Anterior cingulate cortex (tissue), 58 donors: ENCODE data around the gene SETBP1.

ENCODE experiments used
- DNase-seq, 58 donors: peaks; one replicate each; lab custom pipeline; 2025; lab: John Stamatoyannopoulos, UW

SETBP1 gene

DNA sequence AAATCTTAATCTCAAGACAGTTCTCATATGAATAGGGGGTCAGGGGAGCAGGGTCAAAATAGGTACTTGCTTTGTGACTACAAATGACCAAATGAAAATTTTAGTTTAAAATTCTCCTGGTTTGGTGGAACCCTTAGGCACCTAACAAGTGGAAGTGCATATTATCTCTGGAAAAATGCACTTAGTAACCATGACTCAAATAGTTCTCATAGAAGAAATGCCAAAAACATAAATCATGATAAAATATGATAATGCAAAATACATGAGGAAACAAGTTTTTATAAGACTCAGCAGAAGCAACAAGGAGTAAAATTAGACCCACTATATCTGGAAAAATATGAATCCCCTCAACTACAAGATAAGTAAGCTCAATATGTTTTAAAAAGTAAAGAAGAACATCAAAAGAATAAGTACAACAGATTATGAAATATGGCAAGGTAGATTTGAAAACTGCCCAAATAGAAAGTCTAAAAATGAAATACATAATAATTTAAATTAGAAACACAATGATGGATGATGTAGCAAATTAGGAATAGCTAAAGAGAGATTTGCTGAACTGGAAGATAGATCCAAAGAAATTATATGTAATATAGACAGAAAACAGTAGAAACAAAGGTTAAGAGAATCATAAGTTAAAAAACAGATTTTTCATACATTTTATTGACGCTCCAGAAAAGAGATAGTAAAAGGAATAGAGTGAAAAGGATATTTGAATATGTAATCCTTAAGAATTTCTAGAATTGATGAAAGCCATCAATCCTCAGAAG, 308.3 kb downstream of the SETBP1 start:
- DNase-seq, result no peak

- DNase-seq, result no peak
Measured at GRCh38 chr18:44996261-44996660, 315.6 kb downstream of the SETBP1 start.

- DNase-seq, result no peak
Measured at GRCh38 chr18:44997174-44997573, 316.5 kb downstream of the SETBP1 start.

- DNase-seq, result no peak
Measured at GRCh38 chr18:44998360-44998759, 317.7 kb downstream of the SETBP1 start.

GRCh38 chr18:45004546-45005080, 323.9 kb downstream of the SETBP1 start:
- no peak for DNase-seq

DNA sequence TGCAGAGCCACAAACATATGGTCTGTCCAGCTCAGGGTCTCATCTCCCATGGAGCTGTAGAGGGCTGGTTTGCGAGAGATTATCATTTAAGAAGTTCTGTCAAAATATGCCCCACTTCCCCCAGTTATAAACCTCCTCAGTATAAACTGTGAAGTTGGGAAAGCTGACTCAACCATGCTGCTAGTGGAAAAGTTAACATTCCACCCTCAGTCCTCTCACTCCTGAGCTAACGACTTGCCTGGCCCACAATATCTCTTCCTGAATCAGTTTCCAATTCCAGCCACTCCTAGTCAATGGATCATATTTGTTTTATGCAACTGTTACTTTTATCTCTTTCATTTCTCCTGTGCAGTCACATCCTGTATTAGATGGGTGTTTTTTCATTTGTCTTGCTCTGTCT, 326.2 kb downstream of the SETBP1 start:
- no peak for DNase-seq

- no peak for DNase-seq
Measured at GRCh38 chr18:45007531-45007930, 326.8 kb downstream of the SETBP1 start.

- DNase-seq, result peak in 2 of 58 donors; percentile 11 to 22
Measured at GRCh38 chr18:45008694-45009413, 328.2 kb downstream of the SETBP1 start.

- no peak for DNase-seq
Measured at GRCh38 chr18:45009756-45010155, 329.1 kb downstream of the SETBP1 start.

GRCh38 chr18:45012286-45012685, 331.6 kb downstream of the SETBP1 start:
- DNase-seq, result no peak

- peak in 14 of 58 donors; percentile 5 to 57 (median 24) for DNase-seq
Measured at GRCh38 chr18:45014047-45014501, 333.4 kb downstream of the SETBP1 start.

DNA sequence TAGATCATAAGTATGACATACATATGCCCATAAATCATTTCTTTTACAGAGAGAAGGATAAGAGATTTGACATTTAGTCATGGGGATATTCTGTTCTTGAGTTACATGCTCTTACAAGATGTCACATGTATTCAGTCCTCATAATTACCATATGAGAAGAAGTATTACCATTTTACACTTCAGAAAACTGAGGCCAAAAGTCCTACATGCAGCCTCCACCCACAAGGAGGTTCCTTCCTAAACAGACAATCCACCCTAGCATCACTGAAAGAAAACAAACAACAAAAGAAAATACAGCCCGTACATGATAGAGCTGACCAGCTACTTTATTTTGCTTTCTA, 335.1 kb downstream of the SETBP1 start:
- no peak for DNase-seq

GRCh38 chr18:45019469-45019868, 338.8 kb downstream of the SETBP1 start:
- DNase-seq, result no peak

GRCh38 chr18:45023519-45023918, 342.8 kb downstream of the SETBP1 start:
- DNase-seq, result no peak

DNA sequence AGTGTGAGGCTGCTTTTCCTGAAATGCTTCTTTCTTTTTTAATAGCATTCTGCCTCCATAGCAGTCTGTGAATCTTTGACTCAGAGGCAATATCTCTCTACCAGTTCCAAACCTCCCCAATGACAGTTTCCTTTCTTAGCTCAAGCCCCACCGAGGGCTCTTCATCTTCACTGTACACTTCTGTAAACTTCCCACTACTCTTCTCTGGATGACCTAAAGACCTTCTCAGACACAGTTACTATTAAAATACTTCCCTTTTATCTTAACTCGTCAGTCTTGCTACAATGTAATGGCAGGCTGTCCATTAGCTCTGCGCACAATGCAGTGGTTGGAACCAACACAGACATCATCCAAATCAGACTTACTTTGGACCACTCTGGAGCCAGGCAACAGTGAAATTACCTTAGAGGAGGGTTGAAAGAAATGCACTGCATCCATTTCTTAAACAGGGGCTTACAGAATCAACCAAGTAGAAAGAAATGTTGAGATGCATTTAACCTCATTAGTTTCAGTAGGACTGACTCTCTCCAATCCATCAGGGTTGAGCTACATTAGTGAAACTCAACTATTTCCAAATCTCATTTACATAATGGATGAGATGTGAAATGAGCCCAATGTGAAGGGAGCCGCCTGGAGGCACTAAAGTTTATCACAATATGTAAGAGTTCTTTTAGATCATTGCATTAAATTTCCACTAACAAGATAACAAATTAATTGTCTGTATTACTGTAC, 343.8 kb downstream of the SETBP1 start:
- no peak for DNase-seq

DNA sequence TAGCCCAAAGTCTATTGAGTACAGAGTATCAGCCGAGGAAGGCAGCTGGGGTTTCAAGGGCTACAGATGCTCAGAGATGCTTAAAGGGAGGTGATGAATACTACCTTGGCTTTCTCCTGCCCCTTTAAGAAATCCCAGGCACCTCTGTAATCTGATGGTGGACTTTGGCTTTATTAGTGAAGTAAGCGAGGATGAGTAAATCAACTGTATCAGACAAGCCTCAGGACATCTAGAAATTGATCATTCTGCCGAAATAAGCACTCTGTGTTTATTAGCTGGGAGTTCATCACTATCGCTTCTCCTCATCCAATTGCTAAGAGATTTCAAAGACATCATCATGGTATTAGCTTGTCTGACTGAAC, 344.4 kb downstream of the SETBP1 start:
- no peak for DNase-seq

DNA sequence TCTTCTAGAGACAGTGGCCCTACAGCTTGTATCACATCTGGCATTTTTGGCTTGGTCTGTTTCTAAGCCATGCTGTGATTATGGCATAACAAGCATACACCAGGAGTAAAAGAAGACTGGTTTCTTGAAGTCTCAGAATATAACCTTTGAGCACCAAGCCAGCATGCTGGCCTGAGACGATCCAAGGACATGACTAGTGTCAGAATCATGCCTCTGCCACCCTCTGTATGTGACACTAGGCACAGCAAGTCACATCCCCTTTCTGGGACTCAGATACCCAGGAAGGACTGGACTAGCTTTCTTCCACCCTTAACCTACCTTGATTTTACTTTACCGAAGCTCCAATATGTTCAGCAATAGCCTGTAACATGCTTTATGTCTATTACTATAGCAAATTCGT, 345.5 kb downstream of the SETBP1 start:
- DNase-seq, result no peak

- no peak for DNase-seq
Measured at GRCh38 chr18:45034179-45034578, 353.5 kb downstream of the SETBP1 start.

DNA sequence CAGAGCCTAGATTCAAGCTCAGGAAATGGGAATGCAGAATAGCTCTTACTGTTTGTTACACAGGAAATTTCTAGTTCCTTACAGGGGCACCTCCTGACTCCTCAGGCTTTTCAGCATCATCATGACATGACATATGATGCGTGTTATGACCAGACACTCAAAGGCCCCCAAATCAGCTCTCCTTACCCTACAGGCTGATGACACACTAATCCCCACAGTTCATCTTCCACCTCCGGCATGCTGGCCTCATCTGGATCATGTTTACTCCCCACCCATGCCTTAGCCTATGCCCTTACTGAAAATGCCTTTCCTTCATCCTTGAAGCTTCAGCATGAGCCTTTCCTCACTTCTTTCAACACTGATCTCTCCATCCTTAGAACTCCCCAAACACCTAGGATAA, 356.9 kb downstream of the SETBP1 start:
- DNase-seq, result no peak

- no peak for DNase-seq
Measured at GRCh38 chr18:45039376-45039775, 358.7 kb downstream of the SETBP1 start.

GRCh38 chr18:45040879-45041278, 360.2 kb downstream of the SETBP1 start:
- no peak for DNase-seq
